GM18511 (cell line): Measurements from ENCODE around the gene GDF9.
A peak's percentile ranks its signal among the peaks of the same experiment; 100 is the strongest.
"Not testable (repeated sequence)": the region's sequence is repeated elsewhere in the genome, so short reads cannot be mapped to it uniquely, and the experiment has no call there.

Experiments
- ATAC-seq: cut with Tn5 transposase; IDR thresholded peaks from one replicate; pipeline ENCODE4 v1.9.1; 2021; ENCODE audit warnings: mild to moderate bottlenecking, moderate library complexity; ENCODE audit not compliant: unreplicated experiment

The GDF9 gene

GRCh38 chr5:132873119-132873929 is 7.1 kb upstream of the GDF9 start, which contains the start of gene LEAP2:
Gene LEAP2 (plus strand): TSS chr5:132873668. CDS start chr5:132873695, 27 bp downstream.
- ATAC-seq: no peak

GRCh38 chr5:132872788-132873118 is 6.5 kb upstream of the GDF9 start:
- ATAC-seq: no peak

GRCh38 chr5:132871459-132872284 is 5.4 kb upstream of the GDF9 start:
- no peak for ATAC-seq

- no peak for ATAC-seq
These were observed 4.5 kb upstream of the GDF9 start for GRCh38 chr5:132870801-132871200.

GRCh38 chr5:132868754-132869153 is 2.5 kb upstream of the GDF9 start:
- no peak for ATAC-seq

- peak; percentile 23 for ATAC-seq
These were observed 780 bp upstream of the GDF9 start for GRCh38 chr5:132867046-132867451.

GRCh38 chr5:132865668-132866341 is 464 bp downstream of the GDF9 start:
- peak; percentile 41 for ATAC-seq

- no peak for ATAC-seq
These were observed 5.5 kb downstream of the GDF9 start for GRCh38 chr5:132860742-132861141.

GRCh38 chr5:132859889-132860437 is 6.3 kb downstream of the GDF9 start:
- no peak for ATAC-seq

- no peak for ATAC-seq
These were observed 10.3 kb downstream of the GDF9 start for GRCh38 chr5:132856011-132856410.

GRCh38 chr5:132854992-132855391 is 11.3 kb downstream of the GDF9 start:
- not testable (repeated sequence) for ATAC-seq

GRCh38 chr5:132854301-132854700 is 12.0 kb downstream of the GDF9 start:
- no peak for ATAC-seq

GRCh38 chr5:132853790-132854189 is 12.5 kb downstream of the GDF9 start:
- no peak for ATAC-seq

- ATAC-seq: no peak
These were observed 12.9 kb downstream of the GDF9 start for GRCh38 chr5:132853323-132853722.

GRCh38 chr5:132850066-132850465 is 16.2 kb downstream of the GDF9 start:
- no peak for ATAC-seq

- ATAC-seq: no peak
These were observed 16.9 kb downstream of the GDF9 start for GRCh38 chr5:132849347-132849746.

- no peak for ATAC-seq
These were observed 18.0 kb downstream of the GDF9 start for GRCh38 chr5:132848270-132848669.

GRCh38 chr5:132841305-132841704 is 25.0 kb downstream of the GDF9 start:
- no peak for ATAC-seq

GRCh38 chr5:132840896-132841295 is 25.4 kb downstream of the GDF9 start:
- ATAC-seq: no peak

- ATAC-seq: no peak
These were observed 26.0 kb downstream of the GDF9 start for GRCh38 chr5:132840313-132840712.
